ENCODE results near the gene TM9SF4.
"Not testable (repeated sequence)": the region's sequence is repeated elsewhere in the genome, so short reads cannot be mapped to it uniquely, and the experiment has no call there.

TM9SF4 gene

GRCh38 chr20:32191873-32192272 lies 82.4 kb downstream of the TM9SF4 start:
- DNase-seq: no peak

DNA sequence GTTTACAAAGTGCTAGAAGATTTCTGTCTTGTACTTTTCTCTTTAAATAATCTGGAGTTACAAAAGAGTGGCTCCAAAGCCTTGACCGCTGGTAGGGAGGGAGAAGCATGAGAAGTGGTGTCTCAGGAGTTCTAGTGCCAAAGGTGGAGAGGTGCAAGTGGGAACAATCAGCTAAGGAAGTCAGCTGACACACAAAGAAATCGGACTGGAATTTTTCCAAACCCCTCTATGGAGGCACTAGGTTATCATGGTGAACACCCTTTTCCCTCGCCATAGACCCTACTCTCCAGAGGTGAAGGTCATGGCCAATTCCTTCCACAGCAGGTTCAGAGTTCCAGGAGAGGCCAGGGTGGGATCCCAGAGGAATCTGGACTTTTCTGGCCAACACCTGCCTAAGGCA lies 83.2 kb downstream of the TM9SF4 start:
- no peak for DNase-seq

DNA sequence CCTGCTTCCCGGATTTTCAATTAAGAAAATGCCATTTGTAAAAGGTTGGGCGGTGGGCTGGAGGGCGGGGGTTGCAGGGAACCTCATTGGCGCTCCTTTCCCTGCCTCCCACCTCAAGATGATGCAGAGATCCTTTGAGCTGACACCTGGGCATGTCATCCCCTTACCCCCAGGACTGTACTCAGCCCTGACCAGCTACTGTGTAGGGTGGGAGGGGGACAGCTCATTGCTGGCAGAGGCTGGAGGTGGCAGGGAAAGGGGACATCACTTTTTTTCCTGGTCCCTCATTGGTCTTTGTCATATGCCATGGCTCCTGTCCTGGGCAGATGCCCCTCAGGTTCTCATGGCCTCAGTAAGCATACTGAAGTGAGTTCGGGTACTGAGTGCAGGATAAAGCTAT lies 83.8 kb downstream of the TM9SF4 start:
- not testable (repeated sequence) for DNase-seq

- no peak for DNase-seq
These were observed 84.5 kb downstream of the TM9SF4 start for GRCh38 chr20:32193996-32194395.

DNA sequence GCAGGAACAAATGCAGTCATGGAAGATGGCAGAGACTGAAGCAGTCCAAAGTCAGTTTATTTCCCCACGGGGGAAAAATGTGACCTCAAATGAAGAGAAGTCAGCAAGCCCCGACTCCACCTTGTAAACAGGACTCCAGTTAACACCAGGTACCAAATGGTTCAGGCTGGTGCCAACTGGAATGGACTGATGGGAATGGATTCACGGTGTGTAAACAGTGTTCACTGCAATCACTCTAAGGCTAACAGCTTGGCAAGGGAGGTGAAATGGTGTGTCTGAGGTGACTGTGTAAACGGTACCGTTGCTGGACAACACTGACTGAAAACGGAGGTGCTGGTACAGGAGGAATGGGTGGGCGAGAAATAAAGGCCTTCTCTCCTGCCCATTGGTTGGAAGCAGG lies 86.1 kb downstream of the TM9SF4 start:
- DNase-seq: no peak

GRCh38 chr20:32196613-32197012 lies 87.1 kb downstream of the TM9SF4 start:
- not testable (repeated sequence) for DNase-seq

DNA sequence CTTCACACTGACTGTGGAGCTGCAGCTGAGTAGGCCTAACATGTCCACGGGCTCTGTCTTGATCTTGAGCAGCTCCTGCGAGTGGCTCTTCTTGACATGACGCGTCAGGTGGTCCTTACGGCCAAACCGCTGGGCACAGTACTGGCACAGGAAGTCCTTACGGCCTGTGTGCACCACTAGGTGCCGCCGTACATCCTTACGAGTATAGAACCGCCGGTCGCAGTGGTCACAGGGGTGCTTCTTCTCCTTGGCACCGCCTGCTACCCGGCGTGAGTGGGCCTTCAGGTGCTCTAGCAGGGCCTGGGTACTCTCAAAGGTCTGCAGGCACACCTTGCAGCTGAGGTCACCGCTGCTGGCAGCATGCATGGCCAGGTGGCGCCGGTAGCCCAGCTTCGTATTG lies 87.6 kb downstream of the TM9SF4 start:
- not testable (repeated sequence) for DNase-seq

- DNase-seq: no peak
These were observed 89.5 kb downstream of the TM9SF4 start for GRCh38 chr20:32199006-32199405.

- no peak for DNase-seq
These were observed 91.9 kb downstream of the TM9SF4 start for GRCh38 chr20:32201296-32201976.

GRCh38 chr20:32201977-32202363 lies 92.5 kb downstream of the TM9SF4 start:
- no peak for DNase-seq

DNA sequence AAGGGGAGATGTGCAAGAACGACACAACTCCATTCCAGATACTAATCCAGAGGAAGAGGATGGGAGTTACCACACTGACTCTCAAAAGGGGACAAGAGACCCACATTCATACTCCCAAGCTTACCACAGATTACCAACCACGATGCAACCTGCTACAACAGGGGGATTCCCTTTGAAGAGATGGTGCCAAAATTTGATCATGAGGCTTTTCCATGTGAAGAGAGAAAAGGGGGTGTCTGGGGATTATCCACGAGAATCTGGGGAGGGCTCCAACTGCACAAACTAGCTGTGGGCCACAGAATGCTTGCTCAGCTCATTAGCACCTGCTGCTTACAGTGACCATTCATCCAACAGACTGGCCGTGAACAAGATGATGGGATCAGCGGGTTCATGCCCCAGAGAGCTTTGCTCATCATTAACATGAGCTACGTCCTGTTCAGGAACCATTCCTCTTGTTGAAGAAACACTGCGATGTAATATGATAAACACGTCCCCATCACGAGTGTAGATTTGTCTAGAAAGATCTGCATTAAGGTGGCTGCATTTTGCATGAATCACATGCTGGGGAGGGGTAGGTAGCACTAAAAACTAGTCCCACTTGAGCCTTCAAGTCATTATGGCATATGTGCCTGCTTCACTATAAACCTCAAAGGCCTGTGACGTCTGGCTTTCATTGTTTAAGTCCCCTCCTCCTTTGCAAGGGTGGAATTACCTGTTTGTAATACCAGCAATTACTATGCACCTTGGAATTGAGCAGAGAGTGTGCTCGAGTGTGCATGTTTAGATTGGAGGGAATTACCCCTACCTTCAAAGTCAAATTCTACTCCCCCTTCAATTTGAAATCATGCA lies 94.1 kb downstream of the TM9SF4 start:
- DNase-seq: no peak

DNA sequence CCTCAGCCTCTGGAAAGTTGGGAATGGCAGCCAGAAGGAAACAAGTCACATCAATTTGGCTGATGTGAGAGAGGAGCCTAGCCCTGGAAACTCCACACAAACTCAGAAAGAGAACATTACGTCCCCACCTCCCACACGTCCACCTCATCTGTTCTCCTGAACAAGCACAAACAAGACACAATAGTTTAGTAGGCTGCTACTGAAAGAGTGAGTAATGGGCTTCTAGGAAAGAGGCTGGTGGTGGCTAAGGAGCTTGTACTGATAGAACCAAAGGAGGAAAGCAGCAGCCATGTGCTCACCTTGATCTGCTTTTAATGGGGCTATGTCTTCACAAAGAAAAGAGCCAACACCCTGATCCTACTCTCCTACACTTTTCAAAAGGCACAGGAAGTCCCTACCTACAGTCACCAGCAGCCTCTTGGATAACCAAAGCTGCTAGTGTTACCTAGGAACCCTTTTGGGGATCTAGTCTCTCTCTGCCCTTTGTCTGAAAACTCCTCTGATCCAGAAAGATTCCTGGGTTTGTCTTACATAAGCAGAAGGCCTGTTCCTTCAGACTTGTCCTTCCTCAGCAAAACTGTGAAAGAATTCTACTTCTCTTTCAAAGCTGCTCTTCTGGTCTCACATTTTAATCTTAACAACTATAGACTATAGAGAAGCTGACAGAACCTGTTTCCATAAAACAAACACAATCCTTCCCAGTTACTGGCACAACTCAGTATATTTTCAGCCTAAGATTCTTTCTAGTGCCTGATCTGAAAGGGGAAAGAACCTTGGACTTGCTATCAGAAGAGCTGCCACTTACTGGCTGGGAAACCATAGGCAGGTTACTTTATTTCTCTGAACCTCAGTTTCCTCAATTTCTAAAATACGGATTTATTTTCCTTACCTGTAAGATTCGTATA lies 94.9 kb downstream of the TM9SF4 start:
- peak; percentile 62 for DNase-seq

GRCh38 chr20:32205110-32205842 lies 95.8 kb downstream of the TM9SF4 start:
- no peak for DNase-seq

DNA sequence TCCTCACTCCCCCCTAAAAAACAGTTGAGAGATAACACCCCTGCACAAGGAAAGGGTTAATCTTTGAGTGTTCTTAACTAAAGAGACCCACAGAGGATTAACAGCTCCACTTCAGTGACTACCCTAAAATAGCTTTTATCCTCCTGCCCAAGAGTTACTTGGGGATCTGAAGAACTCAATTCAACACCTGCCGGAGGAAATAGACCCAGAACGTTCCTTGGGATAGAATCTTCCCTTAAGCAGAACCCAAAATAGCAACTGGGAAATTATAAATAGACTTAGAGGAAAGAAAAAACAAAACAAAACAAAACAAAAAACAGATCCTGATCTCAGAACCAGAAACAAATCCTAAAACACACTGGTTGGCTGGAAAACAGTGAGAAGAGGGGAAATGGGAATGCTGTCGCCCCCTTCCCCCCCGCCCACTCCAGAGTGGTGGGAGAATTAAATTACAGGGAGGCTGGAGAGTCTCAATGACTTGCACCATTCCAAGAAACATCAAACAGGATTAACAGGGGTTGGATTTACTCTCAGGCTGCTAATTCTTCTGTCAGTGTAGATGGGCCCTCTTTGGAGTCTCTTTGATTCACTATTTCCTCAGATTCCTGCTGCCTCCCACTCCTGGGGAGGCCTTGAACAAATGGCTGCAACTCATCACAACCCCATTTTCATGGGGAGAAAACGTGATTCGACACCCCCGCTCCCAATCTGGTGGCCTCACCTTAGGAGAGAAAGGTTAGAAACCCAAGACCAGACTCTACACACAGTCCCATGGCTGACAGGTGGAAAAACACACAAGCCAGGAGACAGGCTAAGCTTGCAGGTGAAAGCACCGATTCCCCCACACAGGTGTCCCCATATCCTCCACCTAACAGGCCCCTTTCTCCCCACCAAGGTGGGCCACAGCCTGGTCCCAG lies 96.6 kb downstream of the TM9SF4 start:
- no peak for DNase-seq

DNA sequence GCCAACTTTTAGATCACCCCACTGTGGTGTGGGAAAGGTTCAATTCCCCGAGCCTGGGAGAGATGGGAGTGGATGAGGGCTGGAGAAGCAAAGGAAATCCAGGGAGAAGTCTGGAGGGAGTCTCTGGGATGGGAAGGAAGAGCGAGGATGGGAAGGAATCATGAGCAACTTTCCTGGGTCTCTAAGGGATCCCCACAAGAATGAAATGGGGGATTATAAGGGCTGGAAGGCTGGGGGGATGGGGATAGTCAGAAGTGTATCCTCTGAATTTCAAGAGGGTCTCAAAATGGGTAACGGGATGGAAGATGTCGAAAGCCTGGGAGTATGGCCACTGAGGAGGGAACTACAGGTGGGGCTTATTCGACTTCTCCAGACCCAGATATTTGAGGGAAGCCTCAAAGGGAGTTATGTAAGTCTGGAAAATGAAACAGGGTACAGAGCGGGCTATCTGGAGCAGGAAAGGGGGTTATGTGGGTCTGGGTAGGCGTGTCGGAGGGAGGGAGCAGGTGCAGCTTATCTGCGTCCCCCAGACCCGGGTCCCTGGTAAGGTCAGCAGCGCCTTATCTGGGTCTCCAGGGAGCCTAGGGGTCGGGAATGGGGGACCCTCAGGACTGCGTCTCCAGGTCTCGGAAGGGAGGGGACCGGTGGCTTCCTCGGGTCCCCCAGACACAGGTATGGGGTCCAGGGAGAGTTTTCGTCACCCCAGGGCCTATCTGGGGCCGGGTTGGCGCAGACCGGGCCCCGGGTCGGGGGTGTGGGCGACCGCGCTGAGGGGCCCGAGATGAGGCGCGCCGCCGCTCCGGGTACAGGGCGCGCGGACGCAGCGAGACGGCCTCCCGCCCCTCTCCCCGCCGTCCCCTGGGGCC lies 97.5 kb downstream of the TM9SF4 start:
- peak; percentile 37 for DNase-seq

DNA sequence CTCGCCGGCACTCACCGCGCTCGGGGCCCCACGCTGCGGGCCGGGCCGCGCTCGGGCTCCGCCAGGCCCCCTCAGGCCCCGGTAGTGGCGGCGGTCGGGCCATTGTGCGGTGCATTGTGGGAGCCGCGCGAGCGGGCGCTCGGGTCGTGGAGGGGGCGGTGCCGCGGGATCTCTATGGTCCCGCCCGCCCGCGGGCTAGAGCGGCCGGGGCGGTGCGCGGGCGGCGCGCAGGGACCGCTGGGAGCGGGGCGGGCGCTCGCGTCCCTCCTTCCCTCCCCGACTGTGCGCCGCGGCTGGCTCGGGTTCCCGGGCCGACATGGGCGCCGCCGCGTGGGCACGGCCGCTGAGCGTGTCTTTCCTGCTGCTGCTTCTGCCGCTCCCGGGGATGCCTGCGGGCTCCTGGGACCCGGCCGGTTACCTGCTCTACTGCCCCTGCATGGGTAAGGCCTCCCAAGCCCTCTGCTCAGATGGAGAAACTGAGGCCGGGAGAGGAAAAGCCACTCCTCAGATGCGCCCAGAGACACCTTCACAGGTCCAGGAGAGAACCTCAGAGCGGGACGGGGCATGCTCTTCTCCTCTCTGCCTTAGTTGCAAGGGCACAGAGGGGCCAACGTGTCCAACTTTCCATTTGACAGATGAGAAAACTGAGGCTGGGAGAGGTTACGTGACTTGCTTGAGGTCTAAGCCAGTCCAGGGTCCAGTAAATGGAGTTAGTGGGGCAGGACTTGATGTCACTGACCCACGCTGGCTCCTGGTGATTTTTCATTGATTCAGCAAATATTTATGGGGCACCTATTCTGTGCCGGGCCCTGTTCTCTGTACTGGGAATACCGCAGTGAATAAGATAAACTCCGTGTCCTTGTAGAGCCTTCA lies 98.3 kb downstream of the TM9SF4 start, which contains the start of the genes PLAGL2 and POFUT1:
TSS of gene PLAGL2 (minus strand) at position 118 of the 873 bp plus-strand sequence. CDS start 5,565 bp downstream, outside the sequence.
TSS of gene POFUT1 (plus strand) at position 255 of the 873 bp plus-strand sequence. CDS start at position 317, 62 bp downstream.
- DNase-seq: peak; percentile 90

DNA sequence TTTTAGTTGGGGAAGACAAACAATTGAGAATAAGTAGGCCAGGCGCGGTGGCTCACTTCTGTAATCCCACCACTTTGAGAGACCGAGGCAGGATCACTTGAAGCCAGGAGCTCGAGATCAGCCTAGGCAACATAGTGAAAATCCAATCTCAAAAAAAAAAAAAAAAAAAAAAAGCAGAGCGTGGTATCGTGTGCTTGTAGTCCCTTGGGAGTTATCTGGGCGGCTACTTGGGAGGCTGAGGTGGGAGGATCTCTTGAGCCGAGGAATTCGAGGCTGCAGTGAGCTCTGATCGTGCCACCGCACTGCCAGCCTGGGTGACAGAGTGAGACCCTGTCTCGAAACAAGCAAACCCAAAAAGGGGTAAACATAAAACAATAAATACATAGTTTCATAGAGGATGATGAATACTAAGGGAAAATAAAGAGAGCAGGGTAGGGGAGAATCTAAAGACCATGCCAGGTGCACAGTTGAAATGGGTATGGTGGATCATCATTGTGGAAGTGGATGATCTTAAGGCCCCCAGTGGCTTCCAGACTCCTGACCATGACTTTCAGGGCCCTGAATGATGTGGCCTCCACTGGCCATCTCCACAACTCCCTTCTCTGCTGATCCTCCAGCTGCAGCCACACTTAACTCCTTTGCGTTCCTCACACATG lies 99.1 kb downstream of the TM9SF4 start:
- no peak for DNase-seq

- no peak for DNase-seq
These were observed 100.5 kb downstream of the TM9SF4 start for GRCh38 chr20:32209850-32210605.

All from stimulated activated CD4-positive, alpha-beta T cell treated with anti-CD3 and anti-CD28 coated beads, Interleukin-12 subunit alpha, Interleukin-12 subunit beta, amount 100 ng/mL, for 4 hours (primary cell).